ENCODE results near the gene KCNAB3. TPM values are rescaled to one million over a fixed set of nuclear protein-coding genes. Genes with fewer than 3 reads are reported as not detected.

Gene KCNAB3
- total RNA-seq, 4 donors from 2014 or later: 0.40 to 3.7 (median 1.5) TPM

GRCh38 chr17:7912927-7913524 lies 16.6 kb downstream of the KCNAB3 start:
- intact Hi-C loops (cut with DNase I): loop anchor here (5.0 kb wide), 1 partner anchor 79 kb away; no protein-coding TSS in a partner anchor
- Histone ChIP-seq H3K36me3 (peaks cover 28 to 36% of the 10 kb centered on the region in 2 donors), H3K4me1 (peaks cover 11 to 17% of the 10 kb centered on the region in 2 donors), H3K4me3 (replicated peaks in 1 of 3) (no peak overlapping the region), H3K27me3 (no peaks in the 10 kb centered on the region), H3K9me3 (no peaks in the 10 kb centered on the region), H3K27ac (no peak overlapping the region)
- 49 to 53% methylated on average over 3 of the region's 3 CpGs for WGBS, 2 donors
- TF ChIP-seq CTCF (IDR thresholded peaks at IDR 0.05) (peak; percentile 24 to 85 (median 62)), POLR2A (IDR thresholded peaks at IDR 0.05) (no peak)
- DNase-seq: peak in 1 of 2 donors; percentile 34

GRCh38 chr17:7911116-7911515 lies 18.5 kb downstream of the KCNAB3 start:
- Histone ChIP-seq H3K4me1 (peaks cover 4 to 8% of the 10 kb centered on the region in 2 donors), H3K4me3 (replicated peaks in 1 of 3) (no peak overlapping the region), H3K27ac (no peak overlapping the region), H3K27me3 (no peaks in the 10 kb centered on the region), H3K36me3 (peaks cover 46 to 50% of the 10 kb centered on the region in 2 donors), H3K9me3 (no peaks in the 10 kb centered on the region)
- no peak for DNase-seq
- TF ChIP-seq CTCF (IDR thresholded peaks at IDR 0.05): no peak
- TF ChIP-seq POLR2A (IDR thresholded peaks at IDR 0.05): no peak
- intact Hi-C loops (cut with DNase I): loop anchor here (5.0 kb wide), 1 partner anchor 81 kb away; no protein-coding TSS in a partner anchor
- 69 to 72% methylated on average over 9 of the region's 9 CpGs for WGBS, 2 donors

- peaks cover 3 to 7% of the 10 kb centered on the region in 2 donors for H3K4me1 ChIP-seq
- H3K4me3 ChIP-seq (replicated peaks in 1 of 3): no peak overlapping the region
- H3K9me3 ChIP-seq: no peaks in the 10 kb centered on the region
- H3K36me3 ChIP-seq: peaks cover 49 to 54% of the 10 kb centered on the region in 2 donors
- no peak for TF ChIP-seq POLR2A (IDR thresholded peaks at IDR 0.05)
- no peak for TF ChIP-seq CTCF (IDR thresholded peaks at IDR 0.05)
- no peak for DNase-seq
- H3K27ac ChIP-seq: no peak overlapping the region
- 96 to 98% methylated on average over 13 of the region's 13 CpGs for WGBS, 2 donors
- intact Hi-C loops (cut with DNase I): loop anchor here (5.0 kb wide), 1 partner anchor 82 kb away; no protein-coding TSS in a partner anchor
- H3K27me3 ChIP-seq: no peaks in the 10 kb centered on the region
Observed at GRCh38 chr17:7910711-7911110, 18.9 kb downstream of the KCNAB3 start.

- intact Hi-C loops (cut with DNase I): loop anchor here (5.0 kb wide), 1 partner anchor 82 kb away; no protein-coding TSS in a partner anchor
- H3K27me3 ChIP-seq: no peaks in the 10 kb centered on the region
- DNase-seq: no peak
- no peak overlapping the region for H3K4me3 ChIP-seq (replicated peaks in 1 of 3)
- H3K27ac ChIP-seq: no peak overlapping the region
- peaks cover 51 to 57% of the 10 kb centered on the region in 2 donors for H3K36me3 ChIP-seq
- TF ChIP-seq CTCF (IDR thresholded peaks at IDR 0.05) (no peak), POLR2A (IDR thresholded peaks at IDR 0.05) (no peak)
- H3K9me3 ChIP-seq: no peaks in the 10 kb centered on the region
- H3K4me1 ChIP-seq: peaks cover 3 to 6% of the 10 kb centered on the region in 2 donors
- WGBS, 2 donors: 96% methylated on average over 15 of the region's 15 CpGs
Observed at GRCh38 chr17:7910281-7910680, 19.4 kb downstream of the KCNAB3 start.

- Histone ChIP-seq H3K9me3 (no peaks in the 10 kb centered on the region), H3K36me3 (peaks cover 52 to 64% of the 10 kb centered on the region in 2 donors), H3K27me3 (no peaks in the 10 kb centered on the region), H3K4me3 (replicated peaks in 1 of 3) (no peak overlapping the region), H3K4me1 (peaks cover 0 to 3% of the 10 kb centered on the region in 2 donors), H3K27ac (no peak overlapping the region)
- intact Hi-C loops (cut with DNase I): no loop called here
- WGBS, 2 donors: 95% methylated on average over 23 to 29 of the region's 29 CpGs
- TF ChIP-seq POLR2A (IDR thresholded peaks at IDR 0.05): no peak
- no peak for TF ChIP-seq CTCF (IDR thresholded peaks at IDR 0.05)
- no peak for DNase-seq
Observed at GRCh38 chr17:7909089-7909488, 20.6 kb downstream of the KCNAB3 start.
